Sciatic nerve (tissue), 2 donors: ENCODE measurements around the gene C4orf51. TPM values are rescaled to one million over a fixed set of nuclear protein-coding genes. Genes with fewer than 3 reads are reported as not detected.
A peak's percentile ranks its signal among the peaks of the same experiment; 100 is the strongest.

Experiments
- ATAC-seq: fragments of 200-7000 bp; cut with Tn5 transposase; one replicate; pipeline ENCODE4 v1.9.1; 2020; ENCODE audit warnings: mild to moderate bottlenecking, moderate library complexity
- DNase-seq: peaks from one replicate; pipeline ENCODE4 v3.0.0-alpha.2; 2020; ENCODE audit warnings: low spot score
- intact Hi-C: fragments of 100-400 bp; cut with DNase I; formaldehyde crosslinking; loops from one replicate; pipeline ENCODE4 v1.14.2; 2022
- total RNA-seq: library from RNA; stranded (reverse); fragmentation: NEBNext Ultra II Directional; extraction: Animal tissue kit (Norgen Biotek cat#: 25700); gene quantifications from one replicate; pipeline ENCODE4 v1.2.1, GENCODE V29; 2021
- donor health status: DM: no; HTN: no; CAD: no.
- donor health status: DM: no; HTN: no; CAD: no.

C4orf51 gene
- total RNA-seq, 1 donor from 2014 or later = not detected

DNA sequence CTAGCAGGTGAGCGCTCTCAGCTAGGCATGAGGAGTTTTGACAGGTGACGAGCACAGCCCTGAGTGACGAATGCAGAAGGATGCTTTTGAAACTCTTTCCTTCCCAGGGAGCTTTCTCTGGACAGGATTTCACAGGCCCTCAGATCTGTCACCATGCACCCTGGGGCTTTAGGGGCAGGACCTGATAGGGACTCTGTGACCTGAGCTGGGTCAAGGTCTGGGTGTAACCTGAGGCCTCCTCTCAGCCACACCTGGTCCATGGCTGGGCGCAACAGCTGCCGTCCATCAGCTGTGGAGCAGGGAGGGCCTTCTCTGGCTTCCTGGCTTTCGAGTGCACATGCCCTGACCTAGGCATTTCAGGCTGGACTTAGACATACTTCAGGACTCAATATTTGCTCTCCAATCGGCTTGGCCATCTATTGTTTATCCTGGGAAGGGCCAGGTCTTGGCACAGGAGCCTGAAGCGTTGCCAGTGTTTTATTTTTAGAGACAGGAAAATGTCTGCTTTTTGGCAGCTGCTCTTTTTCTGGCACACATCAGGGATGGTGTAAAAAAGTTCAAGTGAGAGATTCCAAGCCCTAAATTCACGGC, 56.4 kb downstream of the C4orf51 start:
- intact Hi-C loops = loop anchor here (10.0 kb wide), 1 partner anchor 552 kb away; the partner anchor contains the start of gene OTUD4
- DNase-seq = peak; percentile 67
- ATAC-seq = peak; percentile 53

DNA sequence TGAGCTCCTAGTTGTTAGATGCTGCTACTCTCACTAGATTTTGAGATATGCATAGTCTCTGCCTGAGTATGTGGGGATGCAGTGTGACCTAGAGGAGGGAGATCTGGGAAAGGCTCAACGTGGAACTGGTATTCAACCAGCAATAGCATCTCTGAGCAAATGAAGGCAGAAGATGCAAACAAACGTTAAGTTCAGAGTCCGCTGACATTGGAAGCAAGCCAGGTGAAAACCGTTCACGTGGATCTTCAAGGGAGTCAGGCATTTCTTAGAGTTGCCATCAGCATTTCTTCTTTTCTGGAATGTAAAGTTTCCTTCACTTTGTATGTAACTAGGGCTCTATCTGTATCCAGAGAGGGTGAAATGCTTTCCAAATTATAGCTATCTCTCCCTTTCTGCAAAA, 59.9 kb downstream of the C4orf51 start:
- ATAC-seq (no peak), DNase-seq (no peak)
- intact Hi-C loops = loop anchor here (10.0 kb wide), 1 partner anchor 555 kb away; the partner anchor contains the start of gene OTUD4

DNA sequence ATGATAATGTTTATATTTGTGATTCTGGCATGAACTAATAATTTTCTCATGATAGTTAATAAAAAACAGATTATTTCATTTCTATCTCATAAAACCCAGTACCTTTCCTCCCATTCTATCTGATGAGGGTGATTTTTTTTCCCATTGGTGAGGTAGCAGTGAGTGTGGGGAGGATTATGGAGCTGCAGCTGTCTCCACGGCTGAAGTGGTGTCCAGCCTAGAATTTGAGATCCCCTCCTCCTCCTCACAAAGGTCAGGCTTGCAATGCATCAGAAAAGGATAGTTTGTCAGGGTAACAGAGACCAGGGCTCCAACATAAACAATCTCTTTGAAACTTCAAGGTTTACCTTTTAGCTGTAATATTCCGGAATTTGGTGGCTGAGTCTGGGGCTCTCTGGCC, 60.9 kb downstream of the C4orf51 start:
- ATAC-seq (no peak), DNase-seq (no peak)
- intact Hi-C loops = no loop called here

DNA sequence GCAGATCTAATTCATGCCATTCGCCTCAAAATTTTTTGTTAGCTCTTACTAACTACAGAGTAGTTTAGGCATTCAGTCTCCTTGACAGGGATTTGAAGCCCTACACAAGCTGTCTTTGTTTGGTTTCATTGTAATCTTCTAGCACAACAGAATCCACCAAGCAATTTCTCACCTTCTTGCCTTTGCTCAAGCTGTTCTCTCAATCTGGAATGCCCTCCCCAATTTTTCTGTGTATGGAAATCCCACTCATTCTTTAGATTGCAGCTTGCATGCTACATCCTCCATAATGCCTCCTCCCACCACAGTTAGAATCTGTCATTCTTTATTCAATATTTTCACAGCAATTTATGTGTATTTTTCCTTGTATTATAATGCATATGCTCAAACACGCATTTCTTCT, 63.7 kb downstream of the C4orf51 start:
- intact Hi-C loops = no loop called here
- DNase-seq = no peak

DNA sequence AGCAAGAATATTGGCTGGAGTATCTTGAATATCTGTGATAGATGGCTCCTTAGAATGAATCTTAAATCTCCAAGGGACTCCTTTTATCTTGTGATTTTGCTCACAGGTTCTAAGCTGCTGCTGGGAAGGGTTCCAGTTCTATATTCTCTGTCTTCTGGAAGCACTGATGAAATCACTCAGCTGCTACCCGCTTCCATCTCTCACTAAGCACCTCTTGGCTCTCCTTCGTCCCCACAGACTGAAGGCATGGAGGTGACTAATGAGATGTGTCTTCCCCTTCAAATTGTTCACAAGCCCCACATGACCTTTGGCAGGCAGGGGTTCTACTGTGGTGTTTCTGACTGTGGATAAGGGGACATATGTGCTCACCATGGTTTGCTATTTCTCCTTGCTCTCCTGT, 75.9 kb downstream of the C4orf51 start:
- intact Hi-C loops = no loop called here
- no peak for ATAC-seq
- DNase-seq = no peak

More for the DNA sequence above, 63.7 kb downstream of the C4orf51 start:
- ATAC-seq = no peak

DNA sequence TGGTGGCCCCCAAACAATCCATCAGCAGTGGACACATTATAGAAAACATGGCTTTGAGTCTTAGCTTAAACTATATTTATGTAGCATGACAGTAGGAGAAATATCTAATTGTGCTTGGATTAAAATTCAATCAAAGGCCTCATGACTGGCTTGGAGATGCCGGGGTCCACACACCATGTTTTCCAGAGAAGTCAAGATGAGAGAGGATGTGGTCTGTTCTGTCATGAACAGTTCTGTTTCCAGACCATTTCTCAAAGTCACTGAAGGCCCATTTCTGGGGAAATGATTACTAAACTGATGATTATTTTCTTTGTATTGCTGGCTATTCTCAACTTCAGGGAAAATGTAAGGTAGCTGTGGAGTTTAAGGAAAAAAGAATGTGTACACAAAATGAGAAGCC, 76.3 kb downstream of the C4orf51 start:
- intact Hi-C loops = no loop called here
- ATAC-seq (no peak), DNase-seq (no peak)

DNA sequence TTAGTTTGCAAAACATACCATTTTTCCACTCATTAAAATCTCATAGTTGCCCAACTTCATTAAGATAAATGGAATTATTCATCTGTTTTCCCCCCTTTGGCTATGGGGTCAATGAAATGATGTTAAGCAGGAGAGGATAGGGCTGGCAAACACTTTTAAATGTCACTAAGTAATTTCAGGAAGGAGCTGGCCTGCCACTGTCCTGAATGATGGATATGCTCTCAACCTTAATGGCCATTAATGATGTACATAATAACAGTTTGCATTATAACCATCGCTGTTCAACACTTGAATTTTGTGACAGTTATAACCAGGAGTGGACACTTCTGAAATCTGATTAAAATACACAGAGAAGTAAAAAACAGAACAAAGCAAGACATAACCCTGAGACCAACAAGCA, 77.2 kb downstream of the C4orf51 start:
- DNase-seq (no peak), ATAC-seq (no peak)
- intact Hi-C loops = no loop called here

DNA sequence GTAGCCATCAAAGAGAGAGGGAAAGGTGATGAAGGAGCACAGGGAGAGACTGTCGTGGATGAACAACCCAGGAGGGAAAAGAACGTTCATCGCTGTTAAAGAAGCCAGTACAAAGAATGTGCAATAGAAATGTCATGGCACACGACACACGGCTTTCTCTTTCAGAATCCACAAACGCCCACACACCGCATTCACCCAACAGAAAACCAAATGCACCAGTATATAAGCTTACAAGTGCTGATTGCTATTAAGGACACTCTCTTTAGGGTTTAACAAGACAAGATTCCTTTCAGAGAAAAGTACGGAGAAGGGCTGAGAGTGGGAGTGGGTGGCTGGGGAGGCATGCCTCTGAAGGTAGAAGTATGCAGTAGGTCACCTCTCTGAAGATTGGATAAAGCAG, 80.2 kb downstream of the C4orf51 start:
- DNase-seq (no peak), ATAC-seq (no peak)
- intact Hi-C loops = no loop called here

DNA sequence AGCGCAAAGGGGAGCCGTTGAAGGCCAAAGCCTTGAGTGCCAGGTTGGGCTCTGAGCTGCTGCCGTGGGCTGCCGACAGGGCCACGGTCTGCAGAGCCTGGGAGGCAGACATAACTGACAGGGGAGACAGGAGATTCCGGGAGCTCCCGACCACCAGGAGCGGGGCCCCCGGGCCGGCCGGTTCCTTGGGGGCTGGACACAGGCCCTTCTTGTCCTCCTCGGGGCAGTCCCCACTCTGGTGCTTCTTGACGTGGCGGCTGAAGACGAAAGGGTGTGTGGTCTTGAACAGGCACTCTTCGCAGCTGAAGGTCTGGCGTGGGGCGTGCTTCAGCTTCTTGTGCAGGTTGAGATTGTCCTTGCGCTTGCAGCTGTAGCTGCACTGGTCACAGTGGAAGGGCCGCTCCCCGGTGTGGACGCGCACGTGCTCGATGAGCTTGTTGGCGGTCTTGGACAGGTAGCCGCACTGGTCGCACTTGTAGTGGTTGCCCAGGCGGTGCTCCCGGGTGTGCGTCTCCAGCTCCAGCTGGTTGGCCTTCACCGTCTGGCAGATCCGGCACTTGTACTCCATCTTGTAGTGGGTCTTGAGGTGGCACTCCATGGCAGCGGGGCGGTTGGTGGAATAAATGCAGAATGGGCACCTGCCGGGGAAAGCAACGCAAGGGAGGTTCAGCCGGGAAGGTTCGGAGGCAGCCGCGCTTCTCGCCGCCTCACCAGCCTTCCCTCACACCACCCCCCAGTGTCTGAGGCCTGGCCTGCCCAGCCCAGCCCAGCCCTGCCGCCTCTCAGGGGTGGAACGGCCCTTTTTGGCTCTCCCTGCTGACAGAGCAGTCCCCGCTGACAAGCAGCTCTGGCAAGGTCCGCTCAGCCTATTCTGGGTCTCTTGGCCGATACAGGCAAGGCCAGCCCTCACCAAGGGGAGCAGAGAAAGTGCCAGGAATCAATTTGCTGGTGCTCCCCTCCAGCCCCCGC, 81.3 kb downstream of the C4orf51 start:
- DNase-seq (no peak), ATAC-seq (peak; percentile 35)
- intact Hi-C loops = no loop called here

DNA sequence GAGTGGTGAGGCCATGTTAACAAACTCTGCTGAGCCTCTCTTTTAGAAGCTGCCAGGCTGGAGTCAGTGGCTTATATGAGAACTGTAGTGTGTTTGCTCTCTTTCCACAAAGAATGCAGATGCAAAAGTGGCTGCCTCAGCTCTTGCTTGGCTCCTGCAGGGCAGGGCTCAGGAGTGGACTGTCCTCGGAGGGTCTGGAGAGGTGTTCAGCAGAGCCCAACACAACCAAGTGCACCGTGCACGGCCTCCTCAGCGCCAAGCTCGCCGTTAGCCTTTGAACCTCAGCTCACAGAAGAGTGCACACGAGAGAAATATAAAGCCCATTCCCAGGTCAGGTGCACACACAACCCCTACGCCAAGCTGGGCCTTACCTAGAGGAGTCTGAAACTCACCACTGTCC, 82.8 kb downstream of the C4orf51 start:
- intact Hi-C loops = no loop called here
- ATAC-seq = no peak
- DNase-seq = no peak

DNA sequence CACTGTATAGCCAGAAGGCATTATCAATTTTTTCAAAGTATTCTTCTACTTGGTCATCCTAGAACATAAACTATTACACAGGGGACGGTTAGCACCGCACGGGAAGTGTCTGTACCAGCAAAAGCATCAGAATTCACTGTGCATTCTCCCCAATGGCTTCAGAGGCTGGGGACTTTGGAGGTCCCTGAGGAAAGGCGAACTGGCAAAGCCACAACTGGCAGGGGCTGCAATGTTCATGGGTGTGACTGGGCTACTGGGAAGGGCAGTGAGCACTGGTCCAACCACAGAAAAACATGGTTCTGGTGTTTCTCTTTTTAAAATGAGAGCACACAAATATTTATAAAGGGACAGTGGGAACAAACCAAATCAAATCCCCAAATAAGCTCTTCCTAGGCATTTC, 83.5 kb downstream of the C4orf51 start:
- DNase-seq (no peak), ATAC-seq (no peak)
- intact Hi-C loops = no loop called here

DNA sequence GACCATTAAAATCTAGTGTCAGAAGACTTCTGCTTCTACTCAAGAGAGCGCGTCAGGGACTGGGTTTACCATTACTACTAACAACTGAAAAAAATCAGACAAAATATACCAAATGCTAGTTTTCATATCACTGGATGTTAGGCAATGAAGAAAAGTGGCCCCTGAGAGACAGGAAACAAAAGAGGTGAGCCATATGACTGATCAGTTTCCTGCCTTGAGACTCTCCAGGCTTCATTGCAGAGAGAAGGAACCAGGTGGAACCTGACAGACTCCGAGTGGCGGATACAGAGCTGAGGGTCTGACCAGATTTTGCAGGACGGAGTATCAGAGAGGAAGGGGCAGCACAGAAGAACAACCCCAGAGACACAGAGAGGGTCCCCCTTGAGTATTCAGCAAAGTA, 86.3 kb downstream of the C4orf51 start:
- intact Hi-C loops = no loop called here

DNA sequence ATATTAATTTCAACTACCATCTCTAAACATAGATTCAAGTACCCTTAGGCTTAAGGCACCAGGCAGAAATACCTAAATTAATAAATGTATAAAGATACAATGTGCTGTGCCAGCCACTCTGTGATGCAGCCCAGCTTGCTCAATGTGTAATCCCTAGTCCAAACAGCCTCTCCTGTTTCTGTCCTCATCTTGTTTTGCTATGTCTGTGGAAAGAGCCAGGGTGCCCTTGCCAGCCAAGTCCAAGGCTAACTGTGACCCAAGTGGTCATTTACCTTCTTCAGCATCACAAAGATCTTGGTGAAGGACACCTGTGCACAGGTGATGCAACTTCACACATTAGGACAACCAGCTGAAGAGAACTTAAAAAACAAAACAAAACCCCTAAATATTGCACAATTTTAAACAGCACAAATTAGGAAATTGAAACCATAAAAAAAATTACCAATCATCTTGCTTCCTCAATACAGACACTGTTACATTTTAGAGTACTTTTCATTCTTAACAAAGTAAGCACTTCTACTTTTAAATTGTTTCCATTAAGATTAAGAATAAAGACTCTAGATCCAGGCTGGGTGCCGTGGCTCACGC, 89.6 kb downstream of the C4orf51 start:
- DNase-seq (no peak), ATAC-seq (no peak)
- intact Hi-C loops = loop anchor here (1.0 kb wide), 1 partner anchor 20 kb away; no protein-coding TSS in a partner anchor

More for the DNA sequence above, 86.3 kb downstream of the C4orf51 start:
- DNase-seq (no peak), ATAC-seq (no peak)

DNA sequence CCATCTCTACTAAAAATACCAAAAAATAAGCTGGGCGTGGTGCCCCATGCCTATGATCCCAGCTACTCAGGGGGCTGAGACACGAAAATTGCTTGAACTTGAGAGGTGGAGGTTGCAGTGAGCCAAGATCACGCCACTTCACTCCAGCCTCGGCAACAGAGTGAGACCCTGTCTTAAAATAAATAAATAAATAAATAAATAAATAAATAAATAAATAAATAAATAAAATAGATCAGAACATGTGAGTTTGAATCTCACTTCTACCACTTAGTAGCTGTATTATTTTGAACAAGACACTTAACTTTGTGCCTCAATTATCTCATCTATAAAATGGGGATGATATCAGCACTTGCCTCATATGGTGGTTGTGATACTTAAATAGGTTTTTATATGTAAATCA, 90.2 kb downstream of the C4orf51 start:
- intact Hi-C loops = loop anchor here (1.0 kb wide), 1 partner anchor 19 kb away; no protein-coding TSS in a partner anchor
- DNase-seq (no peak), ATAC-seq (no peak)

DNA sequence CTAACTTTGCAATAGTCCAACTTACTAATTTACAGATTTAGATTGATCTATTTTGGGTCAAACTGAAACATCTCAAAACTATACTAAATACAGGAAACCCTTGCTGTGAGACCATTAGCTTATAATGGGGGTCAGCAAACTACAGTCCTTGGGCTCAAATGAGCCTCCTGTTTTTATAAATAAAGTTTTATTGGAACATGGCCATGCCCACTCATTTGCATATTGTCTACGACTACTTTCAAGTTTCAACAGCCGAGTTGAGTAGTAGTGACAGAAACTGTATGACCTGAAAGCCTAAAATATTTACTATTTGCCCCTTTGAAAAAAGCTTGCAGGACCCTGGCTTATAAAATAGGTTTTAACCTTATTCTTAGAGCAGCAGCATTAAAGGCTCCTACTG, 92.4 kb downstream of the C4orf51 start:
- intact Hi-C loops = no loop called here
- ATAC-seq = no peak
- DNase-seq = no peak

DNA sequence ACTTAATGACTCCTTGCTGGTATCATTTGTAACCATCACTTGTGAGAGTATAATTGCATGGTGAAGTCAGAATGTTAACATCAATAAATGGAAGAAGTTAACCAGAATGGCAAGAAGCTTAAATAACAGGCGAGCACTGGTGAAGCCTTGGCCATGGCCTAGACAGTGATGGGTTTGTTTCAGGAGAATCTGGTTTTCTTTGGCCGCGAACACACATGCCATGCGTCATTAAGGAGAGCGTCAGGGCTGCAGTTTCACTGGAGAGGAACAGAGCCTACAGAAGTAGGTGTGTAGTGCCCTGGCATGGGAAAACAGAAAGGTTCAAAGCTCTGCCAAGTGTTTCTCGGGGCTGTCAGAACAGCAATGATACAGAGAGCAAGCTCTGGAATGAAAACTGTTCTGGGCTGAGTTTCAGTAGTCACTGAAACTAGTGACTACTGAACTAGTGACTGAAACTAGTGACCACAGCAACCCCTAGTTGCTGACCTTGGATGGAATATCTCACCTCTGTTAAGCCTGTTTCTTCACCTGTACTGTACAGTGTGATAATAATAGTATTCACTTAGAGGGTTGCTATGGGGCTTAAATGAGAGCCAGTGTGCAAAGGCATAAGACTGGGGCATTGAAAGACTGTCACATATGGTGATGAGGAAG, 93.8 kb downstream of the C4orf51 start:
- intact Hi-C loops = no loop called here
- no peak for DNase-seq
- no peak for ATAC-seq

DNA sequence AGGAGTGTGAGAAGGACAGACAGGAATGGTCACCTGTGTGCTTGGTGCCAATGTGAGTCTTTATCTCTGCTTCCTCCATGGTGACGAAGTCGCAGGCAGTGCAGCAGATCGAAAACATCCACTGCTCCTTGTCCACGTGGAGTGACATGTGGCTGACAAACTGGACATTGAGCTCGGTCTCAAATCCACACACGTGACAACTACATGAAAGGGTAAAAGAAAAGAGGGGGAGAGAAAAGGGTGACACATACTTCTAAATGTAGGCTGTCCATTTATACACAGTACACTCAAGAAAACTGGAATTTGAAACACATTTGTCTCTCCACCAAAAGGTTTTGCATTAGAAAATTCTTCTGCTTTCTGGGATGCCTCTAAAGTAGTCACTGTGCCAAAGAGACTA, 94.5 kb downstream of the C4orf51 start:
- intact Hi-C loops = no loop called here
- ATAC-seq = no peak

DNA sequence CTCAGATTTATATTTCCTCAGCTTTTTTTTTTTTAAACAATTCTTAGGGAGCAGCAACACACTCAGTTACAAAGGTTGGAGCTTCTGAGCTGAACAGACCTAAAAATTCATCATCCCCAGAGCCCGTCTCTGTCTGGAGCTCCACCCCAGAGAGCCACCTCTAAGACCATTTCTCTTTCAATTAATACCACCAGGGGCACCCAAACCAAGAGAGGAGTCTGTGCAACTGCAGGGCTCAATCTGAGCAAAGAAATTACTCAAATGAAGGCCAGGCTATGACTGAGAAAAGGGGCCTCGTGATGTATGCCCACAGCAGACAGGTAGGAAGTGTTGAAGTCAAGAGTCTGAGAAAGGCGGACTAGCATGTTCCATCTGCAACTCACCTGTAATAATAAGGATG, 95.5 kb downstream of the C4orf51 start:
- DNase-seq = no peak
- no peak for ATAC-seq

More for the DNA sequence above, 94.5 kb downstream of the C4orf51 start:
- no peak for DNase-seq

DNA sequence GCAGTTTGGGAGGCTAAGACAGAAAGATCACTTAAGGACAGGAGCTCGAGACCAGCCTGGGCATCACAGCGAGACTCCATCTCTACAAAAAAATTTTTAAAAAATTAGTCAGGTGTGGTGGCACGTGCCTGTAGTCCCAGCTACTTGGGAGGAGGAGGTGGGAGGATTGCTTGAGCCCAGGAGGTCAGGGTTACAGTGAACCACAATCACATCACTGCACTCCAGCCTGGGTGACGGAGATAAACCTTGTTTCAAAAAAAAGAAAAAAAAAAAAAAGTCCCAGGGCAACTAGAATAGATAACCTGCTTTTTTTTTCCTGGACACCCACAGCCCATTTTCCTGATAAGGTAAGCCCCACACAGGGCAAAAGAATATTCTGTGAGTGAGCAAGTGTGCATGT, 96.3 kb downstream of the C4orf51 start:
- intact Hi-C loops = no loop called here
- no peak for DNase-seq
- no peak for ATAC-seq

More for the DNA sequence above, 95.5 kb downstream of the C4orf51 start:
- intact Hi-C loops = no loop called here
